Superior temporal gyrus (tissue), 1 donor: ENCODE data around the gene THBD.

Source experiments
- DNase-seq: peaks from one replicate; pipeline ENCODE4 v3.0.0-alpha.2; 2016; ENCODE audit errors: extremely low spot score

The THBD gene

GRCh38 chr20:23084845-23085365, 35.4 kb upstream of the THBD start:
- DNase-seq = no peak

- DNase-seq = no peak
Measured at GRCh38 chr20:23084282-23084844, 34.9 kb upstream of the THBD start.

- no peak for DNase-seq
Measured at GRCh38 chr20:23083553-23084220, 34.2 kb upstream of the THBD start.

- DNase-seq = no peak
Measured at GRCh38 chr20:23082846-23083552, 33.5 kb upstream of the THBD start.

- no peak for DNase-seq
Measured at GRCh38 chr20:23081263-23081819, 31.9 kb upstream of the THBD start.

GRCh38 chr20:23080521-23080920, 31.0 kb upstream of the THBD start:
- DNase-seq = no peak

- DNase-seq = no peak
Measured at GRCh38 chr20:23079926-23080325, 30.5 kb upstream of the THBD start.

GRCh38 chr20:23079016-23079351, 29.5 kb upstream of the THBD start:
- no peak for DNase-seq

GRCh38 chr20:23078351-23079015, 29.0 kb upstream of the THBD start:
- DNase-seq = no peak

- no peak for DNase-seq
Measured at GRCh38 chr20:23077277-23077676, 27.8 kb upstream of the THBD start.

- no peak for DNase-seq
Measured at GRCh38 chr20:23074052-23074451, 24.6 kb upstream of the THBD start.

GRCh38 chr20:23072892-23073586, 23.6 kb upstream of the THBD start:
- no peak for DNase-seq

GRCh38 chr20:23071996-23072395, 22.5 kb upstream of the THBD start:
- DNase-seq = no peak

- no peak for DNase-seq
Measured at GRCh38 chr20:23071398-23071797, 21.9 kb upstream of the THBD start.

GRCh38 chr20:23069108-23069507, 19.6 kb upstream of the THBD start:
- DNase-seq = no peak

- DNase-seq = no peak
Measured at GRCh38 chr20:23068283-23068682, 18.8 kb upstream of the THBD start.

GRCh38 chr20:23066772-23067171, 17.3 kb upstream of the THBD start:
- DNase-seq = no peak

GRCh38 chr20:23065266-23066201, 16.1 kb upstream of the THBD start:
- no peak for DNase-seq

- no peak for DNase-seq
Measured at GRCh38 chr20:23063581-23063980, 14.1 kb upstream of the THBD start.

GRCh38 chr20:23063168-23063567, 13.7 kb upstream of the THBD start:
- no peak for DNase-seq

GRCh38 chr20:23062632-23063031, 13.2 kb upstream of the THBD start:
- no peak for DNase-seq
